B cell (primary cell): ENCODE data around the gene IGSF22.

Experiments
- EZH2 ChIP-seq: IDR thresholded peaks from 2 replicates; pipeline ENCODE4 v1.6.1; 2012; ENCODE audit warnings: borderline replicate concordance, low read depth, mild to moderate bottlenecking, moderate library complexity, low read length; ENCODE audit not compliant: insufficient read depth, poor library complexity, severe bottlenecking
- TF ChIP-seq, protein P1 (sequence below): fragments of 200-600 bp; IDR thresholded peaks from one replicate; pipeline ENCODE4 v1.8.0; 2022; ENCODE audit warnings: antibody characterized with exemption, mild to moderate bottlenecking

DNA sequence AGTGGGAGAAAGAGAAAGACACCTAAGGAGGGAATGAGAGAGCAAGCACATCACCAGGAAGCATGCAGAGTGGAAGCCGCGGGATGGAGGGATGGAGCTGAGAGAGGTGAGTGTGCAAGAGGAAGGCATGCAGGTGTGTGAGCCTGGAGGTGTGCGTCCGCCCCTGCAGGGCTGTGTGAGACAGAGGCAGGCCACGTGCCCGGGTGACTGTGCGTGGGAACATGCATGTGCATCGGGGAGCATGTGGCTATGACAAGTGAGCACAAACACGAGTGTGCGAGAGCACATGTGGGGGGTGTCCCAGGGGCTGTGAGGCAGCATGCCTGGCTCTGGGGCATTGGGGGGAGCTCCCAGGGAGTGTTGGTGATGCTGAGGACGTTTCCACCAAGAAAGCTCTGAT is 35.8 kb upstream of the IGSF22 start:
- TF ChIP-seq, protein P1, sequence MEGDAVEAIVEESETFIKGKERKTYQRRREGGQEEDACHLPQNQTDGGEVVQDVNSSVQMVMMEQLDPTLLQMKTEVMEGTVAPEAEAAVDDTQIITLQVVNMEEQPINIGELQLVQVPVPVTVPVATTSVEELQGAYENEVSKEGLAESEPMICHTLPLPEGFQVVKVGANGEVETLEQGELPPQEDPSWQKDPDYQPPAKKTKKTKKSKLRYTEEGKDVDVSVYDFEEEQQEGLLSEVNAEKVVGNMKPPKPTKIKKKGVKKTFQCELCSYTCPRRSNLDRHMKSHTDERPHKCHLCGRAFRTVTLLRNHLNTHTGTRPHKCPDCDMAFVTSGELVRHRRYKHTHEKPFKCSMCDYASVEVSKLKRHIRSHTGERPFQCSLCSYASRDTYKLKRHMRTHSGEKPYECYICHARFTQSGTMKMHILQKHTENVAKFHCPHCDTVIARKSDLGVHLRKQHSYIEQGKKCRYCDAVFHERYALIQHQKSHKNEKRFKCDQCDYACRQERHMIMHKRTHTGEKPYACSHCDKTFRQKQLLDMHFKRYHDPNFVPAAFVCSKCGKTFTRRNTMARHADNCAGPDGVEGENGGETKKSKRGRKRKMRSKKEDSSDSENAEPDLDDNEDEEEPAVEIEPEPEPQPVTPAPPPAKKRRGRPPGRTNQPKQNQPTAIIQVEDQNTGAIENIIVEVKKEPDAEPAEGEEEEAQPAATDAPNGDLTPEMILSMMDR: no peak
- no peak for TF ChIP-seq EZH2
